HK-2 (cell line): Measurements from ENCODE around the gene IFI27L1.
A peak's percentile ranks its signal among the peaks of the same experiment; 100 is the strongest.

Source experiments
- DNase-seq: peaks from one replicate; pipeline ENCODE4 v3.0.0-alpha.2; 2018; ENCODE audit not compliant: unreplicated experiment

Gene IFI27L1, protein sequence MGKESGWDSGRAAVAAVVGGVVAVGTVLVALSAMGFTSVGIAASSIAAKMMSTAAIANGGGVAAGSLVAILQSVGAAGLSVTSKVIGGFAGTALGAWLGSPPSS

DNA sequence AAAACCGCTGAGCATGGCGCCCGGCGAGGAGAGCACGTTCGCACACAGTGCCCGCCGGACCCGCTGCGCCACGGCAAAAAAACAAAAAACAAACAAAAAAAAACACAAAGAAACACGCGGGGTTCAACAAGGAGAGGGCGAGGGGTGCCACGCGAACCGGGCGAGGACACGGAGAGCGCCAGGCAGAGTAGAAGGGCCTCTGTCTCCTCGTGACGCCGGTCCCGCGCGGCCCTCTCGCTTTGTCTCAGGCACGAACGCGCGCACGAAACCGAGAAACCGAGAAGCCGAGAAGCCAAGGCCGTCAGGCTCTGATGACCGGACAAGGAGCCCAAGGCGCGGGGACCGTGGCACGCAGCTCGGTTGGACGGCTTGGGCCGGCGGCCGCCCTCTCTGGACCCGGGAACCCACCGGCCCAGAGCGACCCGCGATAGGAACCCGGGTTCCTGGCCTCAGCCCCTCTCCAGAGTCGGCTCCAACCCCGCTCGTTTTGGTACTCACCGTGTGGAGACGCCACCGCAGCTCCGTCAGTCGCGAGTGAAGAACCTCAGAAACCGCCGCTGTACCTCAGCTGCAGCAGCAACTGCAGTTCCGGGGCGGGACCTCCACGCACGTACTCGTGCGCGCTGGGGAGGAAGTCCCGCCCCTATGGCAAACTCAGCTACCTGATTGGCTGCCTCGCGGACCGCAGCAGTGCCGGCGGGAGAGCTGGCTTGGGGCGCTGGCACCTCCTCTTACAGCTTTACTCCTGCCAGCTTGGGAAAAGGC is at the start of gene IFI27L1, which contains the start of gene DDX24:
IFI27L1 (plus strand) TSS at position 690 of the 765 bp plus-strand sequence. CDS start 15,628 bp downstream, outside the sequence.
DDX24 (minus strand) TSS at position 582 of the 765 bp plus-strand sequence. CDS start 1,460 bp downstream, outside the sequence.
- DNase-seq: peak; percentile 96

DNA sequence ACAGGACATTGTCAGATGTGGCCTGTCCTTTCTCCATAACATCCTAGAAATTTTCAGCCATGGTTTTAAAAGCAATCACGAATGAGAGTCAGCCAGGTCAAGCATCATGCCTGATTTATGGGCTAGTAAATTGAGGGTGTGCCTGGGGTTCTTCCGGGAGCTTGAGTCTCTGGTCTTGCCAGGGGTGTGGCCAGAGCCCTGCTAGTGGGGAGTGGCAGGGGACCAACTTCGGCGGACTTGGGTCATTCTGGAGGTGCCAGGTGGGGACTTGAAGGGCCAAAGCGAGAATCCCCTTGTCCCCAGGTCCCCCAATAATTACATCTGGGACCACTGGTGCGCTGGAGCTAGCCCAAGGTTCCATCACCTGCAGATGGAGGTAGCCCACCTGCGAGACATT is 49.2 kb upstream of the IFI27L1 start:
- DNase-seq: no peak

DNA sequence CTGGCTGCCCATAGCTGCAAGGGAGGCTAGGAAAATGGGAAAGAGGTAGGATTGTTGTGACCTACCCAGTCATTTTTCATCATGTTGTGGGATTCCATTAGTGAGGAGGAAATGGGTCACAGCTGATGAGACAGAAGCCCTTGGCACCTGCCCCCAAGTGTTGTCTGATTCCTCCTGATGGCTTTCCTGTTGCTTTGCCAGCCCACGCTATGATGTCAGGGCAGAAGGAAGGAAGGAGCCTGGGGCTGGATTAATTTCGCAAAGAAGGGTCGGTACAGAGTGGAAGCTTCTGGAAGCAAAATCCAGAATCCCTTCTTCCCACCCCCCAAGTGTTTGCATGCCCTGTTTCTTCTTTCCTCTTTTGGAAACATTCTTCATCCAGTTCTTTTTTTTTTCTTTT is 46.2 kb upstream of the IFI27L1 start:
- no peak for DNase-seq

DNA sequence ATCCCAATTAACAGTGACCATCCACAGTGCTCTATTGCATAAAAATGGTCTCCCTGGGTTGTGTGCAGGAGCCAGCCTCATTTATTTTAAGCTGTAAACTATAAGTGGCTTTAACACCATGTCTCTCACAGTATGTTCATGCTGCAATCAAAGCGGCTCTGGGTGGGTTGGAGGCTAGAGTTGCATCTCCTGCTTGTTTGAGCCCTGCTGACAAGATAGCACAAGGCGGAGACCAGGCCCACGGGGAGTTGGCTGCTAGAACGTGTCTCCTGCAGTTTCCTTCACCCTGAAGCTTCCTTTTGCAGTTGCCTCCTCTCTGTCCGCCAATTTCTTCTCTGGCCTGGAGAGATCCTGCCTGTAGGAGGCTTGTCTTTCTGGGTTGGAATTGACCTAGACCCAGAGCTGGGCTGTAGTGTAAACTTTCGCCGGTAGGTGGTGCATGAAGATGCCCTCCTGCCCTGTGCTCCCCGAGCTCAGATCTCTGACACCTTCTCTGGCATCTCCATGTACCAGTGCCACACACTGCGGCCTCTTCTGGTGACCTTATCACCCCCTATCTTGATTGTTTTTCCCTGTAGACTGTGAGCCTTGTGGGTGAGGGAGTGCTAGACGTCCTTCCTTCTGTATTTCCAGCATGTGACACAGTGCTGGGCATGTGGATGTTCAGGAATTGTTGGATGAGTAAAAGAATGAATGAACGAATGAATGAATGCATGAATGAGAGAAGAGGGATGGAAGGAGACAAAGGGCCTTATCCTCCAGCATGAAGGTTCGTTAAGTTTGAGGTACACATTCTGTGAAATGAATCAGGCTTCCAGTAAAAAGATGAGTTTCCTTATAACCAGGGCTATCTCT is 44.6 kb upstream of the IFI27L1 start:
- peak; percentile 61 for DNase-seq

DNA sequence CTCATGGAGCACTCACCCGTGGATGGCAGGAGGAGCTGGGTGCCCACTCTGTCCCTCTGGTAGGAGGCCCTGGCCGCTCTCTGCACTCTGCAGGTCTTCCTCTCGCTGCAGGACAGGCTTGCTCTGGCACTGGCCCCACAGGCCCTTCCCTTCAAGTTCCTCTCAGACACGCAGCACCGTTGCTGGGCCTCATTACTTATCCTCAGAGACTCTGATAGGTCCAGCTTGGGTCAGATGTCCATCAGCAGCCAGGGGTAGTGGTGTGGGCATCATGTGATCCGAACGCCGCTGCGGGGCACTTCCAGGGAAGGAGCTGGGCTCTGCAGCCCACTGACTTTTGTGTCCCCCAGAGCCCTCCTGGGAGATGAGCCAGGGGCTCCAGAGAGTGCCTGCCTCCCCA is 43.2 kb upstream of the IFI27L1 start:
- no peak for DNase-seq

DNA sequence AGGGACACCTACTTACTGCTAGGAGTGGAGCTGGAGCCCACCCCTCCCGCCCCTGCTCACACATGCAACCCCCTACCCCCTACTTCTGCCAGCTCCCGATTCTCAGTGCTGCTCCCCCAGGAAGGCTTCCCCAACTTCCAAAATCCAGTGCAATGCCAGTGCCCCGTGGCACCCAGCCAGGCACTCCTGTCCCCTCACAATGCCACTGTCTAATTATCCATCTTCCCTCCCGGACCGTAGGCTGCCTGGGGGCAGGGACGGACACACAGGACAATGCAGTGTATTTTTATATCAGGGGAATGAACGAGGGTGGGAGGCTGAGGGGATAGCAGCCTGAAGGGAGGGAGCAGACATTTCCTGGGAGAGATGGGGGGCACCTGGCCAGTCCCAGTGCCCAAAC is 42.6 kb upstream of the IFI27L1 start:
- DNase-seq: no peak

DNA sequence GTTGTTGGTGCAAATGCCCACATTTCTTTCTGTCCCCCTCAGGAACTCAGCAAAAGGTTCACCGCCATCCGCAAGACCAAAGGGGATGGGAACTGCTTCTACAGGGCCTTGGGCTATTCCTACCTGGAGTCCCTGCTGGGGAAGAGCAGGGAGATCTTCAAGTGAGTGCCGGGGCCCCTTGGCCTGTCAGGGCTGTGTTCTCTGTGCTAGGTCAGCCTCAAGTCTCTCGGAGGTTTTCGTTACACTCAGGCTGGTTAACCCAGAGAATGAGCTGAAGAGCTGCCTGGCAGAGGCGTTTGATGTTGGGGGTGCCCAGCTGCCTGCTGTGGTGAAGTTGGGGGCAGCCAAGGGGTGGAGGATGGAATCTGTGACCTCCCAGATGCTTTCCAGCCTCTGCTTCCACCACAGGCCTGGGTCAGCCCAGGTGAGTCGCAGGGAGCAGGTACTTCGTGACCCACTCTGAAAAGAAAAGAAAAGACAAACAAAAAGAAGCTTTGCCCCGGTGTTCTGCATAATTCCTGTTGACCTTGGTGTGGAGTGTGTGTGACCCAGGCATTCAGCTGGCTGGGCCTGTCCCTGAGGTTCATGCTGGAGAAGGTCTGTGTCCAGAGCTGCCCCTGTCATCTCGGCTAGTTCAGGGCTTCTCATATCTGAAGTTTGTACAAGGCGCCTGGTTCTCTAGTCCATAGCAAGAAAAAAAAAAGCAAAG is 42.0 kb upstream of the IFI27L1 start:
- no peak for DNase-seq

DNA sequence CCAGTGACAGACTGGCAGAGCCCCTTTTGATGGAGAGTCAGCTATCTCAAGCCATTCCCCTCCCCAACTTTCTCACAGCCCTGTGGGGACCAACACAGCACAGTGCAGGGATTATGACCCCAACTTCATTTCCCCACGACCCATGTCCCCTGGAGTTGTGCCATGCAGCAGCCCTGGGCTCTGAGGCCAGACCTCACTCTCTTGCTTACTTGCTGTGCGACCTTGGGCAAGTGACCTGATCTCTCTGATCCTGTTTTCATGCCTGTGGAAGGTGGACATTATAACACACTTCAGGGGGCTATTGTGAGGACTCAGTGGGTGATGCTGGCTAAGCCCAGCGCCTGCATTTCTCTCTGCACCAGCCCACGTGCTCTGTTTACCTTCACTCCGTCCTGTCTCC is 40.9 kb upstream of the IFI27L1 start:
- DNase-seq: no peak

DNA sequence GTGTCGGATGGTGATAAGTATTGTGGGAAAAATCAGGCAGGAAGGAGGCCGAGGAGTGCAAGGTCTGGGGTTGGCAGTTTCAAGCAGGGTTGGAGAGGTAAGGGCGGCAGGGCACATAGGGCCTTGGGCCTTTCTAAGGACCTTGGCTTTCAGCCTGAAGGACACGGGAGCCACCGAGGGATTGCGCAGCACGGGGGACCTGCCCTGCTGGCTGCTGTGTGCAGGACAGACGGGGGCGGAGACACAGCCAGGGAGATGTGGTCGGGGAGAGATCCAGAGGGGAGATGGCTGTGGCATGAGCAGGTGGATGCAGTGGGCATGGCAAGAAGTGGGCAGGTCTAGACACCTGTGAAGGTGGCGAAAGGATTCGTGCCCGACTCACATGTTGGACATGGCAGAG is 40.3 kb upstream of the IFI27L1 start:
- DNase-seq: no peak

DNA sequence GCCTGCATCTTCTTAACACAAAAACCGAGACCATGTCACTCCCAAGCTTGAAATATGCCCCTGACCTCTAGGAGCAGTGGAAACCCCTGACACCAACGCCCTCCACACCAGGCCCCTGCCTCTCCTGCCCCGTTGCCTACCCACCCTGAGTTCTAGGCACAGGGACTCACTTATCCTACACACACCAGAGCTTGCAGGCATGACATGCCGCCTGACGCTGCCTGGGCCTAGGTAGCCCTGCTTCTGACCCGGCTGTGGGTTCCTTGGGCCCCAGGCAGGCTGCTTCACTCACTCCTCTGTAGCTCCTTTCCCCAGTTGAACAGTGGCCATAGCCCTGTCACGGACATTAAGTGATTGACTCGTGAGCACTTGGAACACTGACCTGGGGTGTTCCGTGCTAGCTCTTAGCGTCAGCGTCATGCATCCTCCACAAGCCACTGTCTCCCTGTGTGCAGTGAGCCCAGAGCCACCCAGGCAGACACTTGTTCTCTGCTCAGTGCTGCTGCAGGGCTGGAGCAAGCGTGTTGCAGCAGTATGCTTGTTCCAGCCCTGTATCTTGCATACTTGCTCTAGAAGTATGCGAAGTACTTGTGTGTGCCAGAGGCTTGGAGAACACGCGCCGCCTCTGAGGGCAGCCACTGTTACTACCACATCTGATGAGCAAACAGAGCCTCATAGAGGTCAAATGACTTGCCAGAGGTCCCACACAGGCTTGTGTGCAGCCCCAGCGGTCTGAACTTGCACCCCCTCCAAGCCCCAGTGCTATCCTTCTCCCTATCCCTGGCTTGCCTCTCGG is 39.4 kb upstream of the IFI27L1 start:
- DNase-seq: no peak

DNA sequence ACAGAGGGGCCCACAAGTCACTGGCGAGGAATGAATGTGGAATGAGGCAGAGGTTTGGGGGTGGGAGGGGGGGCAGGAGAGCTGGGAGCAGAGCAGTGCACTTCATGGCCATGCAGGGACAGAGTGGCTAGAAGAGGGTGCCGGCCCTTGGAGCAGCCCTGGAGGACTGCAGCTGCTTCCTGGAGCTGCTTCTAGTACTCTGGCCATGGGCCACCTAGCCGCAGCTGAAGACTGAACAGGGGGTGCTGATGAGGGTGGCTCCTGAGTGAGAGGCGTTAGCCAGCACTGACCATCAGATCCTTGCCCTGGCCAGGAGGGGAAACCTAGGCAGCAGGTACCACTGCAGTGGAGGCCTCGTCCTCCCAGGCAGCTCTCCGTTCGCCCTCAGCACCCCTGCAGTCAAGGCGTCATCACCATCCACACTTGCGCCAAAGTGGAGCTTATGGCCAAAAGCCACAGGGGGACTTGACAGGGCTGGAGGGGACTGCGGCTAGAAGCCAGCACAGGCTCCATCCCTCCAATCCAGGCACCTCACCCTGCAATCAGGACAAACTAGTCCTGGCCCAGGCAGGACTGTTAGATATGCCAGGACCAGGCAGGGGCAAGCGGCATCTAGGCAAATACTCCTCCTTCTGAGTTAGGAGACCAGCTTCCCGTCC is 38.5 kb upstream of the IFI27L1 start:
- no peak for DNase-seq

DNA sequence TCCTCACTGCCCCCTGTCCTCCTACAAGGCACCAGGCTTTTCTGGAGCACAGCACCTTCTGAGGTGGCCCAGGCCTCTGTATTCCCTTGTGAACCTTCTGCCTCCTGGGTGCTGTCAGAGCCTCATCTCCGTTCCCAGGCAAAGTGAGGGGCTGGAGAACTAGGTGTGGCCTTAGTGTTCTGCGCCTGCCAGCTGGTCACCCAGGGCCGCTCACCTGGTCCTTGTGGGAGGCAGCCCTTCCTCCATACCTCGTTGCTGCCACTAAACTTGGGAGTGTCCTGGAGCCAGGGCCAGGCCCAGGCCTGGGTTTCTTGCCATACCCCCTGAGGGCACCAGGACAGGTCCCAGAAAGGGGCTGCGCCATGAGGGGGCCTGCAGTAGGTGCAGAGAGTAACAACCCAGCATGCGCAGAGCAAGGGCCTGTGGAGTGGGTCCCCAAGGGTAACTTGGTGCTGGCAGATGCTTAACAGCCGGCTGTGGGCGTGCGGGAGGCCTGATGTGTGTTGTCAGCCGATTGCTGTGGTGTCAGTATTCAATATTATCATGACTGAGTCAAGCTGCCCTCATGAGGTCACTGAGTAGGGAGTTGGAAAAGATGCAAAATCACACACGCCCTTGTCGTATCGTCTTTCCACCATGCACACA is 37.9 kb upstream of the IFI27L1 start:
- DNase-seq: no peak

DNA sequence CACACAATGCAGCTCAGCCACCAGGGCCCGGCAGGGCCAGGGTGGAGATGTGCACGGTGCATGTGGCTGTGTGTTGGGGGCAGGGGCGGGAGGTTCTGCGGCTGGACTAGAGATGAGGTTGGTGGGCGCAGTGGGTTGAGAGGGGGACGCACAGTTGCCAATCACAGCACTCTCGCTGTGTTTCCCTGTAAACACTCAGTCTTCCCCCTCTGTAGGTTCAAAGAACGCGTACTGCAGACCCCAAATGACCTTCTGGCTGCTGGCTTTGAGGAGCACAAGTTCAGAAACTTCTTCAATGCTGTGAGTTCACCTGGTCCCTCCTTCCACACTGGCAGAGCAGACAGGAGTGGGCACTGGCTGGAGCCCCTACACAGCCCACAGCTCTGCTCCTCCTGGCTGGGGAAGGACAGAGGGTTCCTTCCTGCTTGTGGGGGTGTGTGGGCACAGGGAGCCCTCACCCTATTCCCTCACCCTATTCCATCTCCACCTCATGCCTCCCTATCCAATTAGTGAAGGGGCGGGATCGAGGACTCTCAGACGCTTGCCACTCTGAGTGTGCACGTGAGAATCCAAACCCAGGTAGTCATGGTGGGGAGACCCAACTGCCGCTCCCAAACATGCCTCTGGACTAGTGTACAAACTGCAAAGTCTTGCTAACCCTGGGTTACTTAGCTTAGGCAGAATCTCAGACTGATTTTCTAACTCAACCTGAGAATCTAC is 37.2 kb upstream of the IFI27L1 start:
- DNase-seq: no peak

DNA sequence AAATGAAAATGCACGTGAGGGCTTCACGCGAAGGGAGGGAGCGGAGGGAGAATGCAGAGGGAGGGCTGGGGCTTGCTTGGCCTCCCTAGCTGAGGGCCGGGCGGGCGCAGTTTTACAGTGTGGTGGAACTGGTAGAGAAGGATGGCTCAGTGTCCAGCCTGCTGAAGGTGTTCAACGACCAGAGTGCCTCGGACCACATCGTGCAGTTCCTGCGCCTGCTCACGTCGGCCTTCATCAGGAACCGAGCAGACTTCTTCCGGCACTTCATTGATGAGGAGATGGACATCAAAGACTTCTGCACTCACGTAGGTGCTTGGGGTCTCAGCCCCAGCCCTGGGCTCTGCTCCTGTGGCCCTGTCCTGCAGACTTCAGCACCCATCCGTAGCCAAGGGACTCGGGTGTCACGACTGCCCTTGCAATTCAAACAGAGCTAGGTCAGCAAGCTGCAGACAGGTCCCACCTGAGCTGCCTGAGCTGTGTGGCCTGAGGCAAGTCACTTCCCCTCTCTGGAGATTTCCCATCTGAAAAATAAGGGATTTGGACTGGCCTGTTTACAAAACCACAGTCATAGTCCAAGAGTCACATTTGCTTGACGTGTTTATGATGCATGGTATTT is 36.5 kb upstream of the IFI27L1 start:
- DNase-seq: no peak

DNA sequence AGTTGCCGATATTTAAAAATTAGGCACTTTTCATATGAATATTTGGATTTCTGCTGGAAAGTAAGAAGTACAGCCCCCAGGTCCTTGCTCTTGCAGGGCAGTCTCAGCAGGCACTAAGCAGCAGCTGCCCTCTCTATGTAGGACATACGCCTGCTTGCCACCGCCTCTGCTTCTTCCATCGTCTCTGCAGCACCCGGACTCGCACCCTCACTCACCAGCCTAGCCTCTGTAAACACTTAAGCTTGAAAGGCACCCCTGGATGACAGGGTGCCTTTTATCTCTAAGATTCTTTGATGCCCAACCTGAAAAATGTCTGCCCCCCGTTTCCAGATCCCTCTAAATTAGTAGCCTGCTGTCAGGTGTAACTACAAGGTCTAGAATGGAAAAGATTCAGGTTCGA is 36.0 kb upstream of the IFI27L1 start:
- no peak for DNase-seq

DNA sequence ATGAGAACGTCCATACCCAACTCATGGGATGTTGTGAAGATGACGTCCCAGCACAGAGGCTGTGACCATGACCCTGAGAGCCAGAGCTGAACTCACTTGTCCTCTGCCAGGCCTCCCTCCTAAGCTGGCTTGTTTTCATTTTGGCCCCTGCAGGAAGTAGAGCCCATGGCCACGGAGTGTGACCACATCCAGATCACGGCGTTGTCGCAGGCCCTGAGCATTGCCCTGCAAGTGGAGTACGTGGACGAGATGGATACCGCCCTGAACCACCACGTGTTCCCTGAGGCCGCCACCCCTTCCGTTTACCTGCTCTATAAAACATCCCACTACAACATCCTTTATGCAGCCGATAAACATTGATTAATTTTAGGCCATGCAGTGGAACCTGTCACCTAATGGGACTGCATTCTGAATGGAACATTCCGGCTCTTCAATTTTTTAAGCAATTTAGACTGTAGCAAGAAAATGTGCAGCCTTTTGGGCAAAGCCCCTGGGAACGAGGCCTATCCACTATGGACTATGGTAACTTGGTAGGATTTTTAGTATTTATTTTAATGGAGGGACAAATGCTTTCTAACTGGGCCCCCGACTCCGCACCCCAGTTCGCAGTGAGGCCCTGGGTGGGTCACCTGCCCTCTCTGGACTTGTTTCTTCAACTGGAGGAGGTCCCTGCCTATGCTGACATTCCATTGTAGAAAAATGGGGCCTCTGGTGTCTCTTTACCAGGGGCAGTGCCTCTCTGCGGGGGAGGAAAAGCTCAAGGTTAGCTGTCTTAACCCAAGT is 35.4 kb upstream of the IFI27L1 start:
- DNase-seq: no peak

DNA sequence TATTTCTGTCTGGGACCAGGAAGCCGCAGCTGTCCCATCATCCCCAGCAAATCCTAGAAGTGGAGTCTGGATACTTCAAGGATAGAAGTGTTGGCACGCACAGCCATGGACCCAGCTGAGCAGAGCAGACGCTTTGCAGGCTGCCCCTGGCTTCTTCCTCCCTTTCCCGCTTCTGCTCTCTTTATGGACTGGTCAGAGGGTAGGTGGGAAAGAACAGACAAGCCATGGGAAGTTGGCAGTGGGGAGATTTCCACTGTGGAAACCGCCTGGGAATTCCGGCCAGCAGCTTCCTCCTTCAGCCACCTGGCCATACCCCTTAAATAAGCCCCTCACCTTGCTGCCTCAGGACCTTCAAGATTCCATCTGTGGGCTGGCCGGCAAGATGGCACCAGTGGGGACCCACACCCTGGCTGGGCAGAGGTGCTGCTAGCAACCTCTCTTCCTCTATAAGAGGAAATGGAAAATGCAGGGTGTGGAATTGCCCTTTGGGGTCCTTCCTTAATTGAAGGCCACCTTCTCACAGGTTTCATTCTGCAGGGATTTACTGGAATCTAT is 34.3 kb upstream of the IFI27L1 start:
- DNase-seq: no peak

DNA sequence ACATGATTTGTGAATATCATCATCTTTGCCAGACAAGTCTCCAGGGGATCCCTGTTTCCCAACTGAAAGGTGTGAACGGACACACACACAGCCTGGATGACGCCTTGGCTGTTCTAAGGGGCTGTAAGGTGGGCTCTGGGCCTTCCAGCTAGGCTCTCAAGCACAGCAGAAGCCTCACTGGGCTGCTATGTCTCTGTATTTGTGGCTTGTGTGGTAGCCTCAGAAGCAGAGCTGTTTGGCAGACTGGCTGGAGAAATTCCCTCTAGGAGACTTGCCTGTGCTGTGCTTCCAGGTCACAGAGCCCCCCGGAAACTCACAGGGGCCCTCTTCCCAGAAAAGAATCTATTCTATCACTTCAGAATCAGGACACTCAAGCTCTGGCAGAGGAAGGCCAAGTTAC is 33.5 kb upstream of the IFI27L1 start:
- DNase-seq: no peak
